Right lobe of liver (tissue), 4 donors: ENCODE data around the gene MAEA.
"Not testable (repeated sequence)": the region's sequence is repeated elsewhere in the genome, so short reads cannot be mapped to it uniquely, and the experiment has no call there.

ENCODE experiments used
- CTCF ChIP-seq, 4 donors: fragments of 200-600 bp in 3 of 4; fragments of 450-650 bp in 1 of 4; IDR thresholded peaks; one replicate each; pipeline versions ENCODE4 v1.5.1 to v1.8.0; 2016 to 2022; ENCODE audit warnings: antibody characterized with exemption in 4 of 4, mild to moderate bottlenecking in 2 of 4
- POLR2A ChIP-seq: fragments of 450-650 bp; IDR thresholded peaks from one replicate; pipeline ENCODE4 v1.6.1; 2017; ENCODE audit warnings: antibody characterized with exemption, mild to moderate bottlenecking
- donor health status: DM: no; HTN: no; CAD: no.
- donor health status: DM: no; HTN: no; CAD: no.
- donor health status: DM: no; HTN: yes; CAD: no.

- not testable (repeated sequence) for TF ChIP-seq CTCF (IDR thresholded peaks at IDR 0.05); POLR2A
Observed at GRCh38 chr4:1333851-1334578, 44.3 kb downstream of the MAEA start.
